LNCAP (cell line): ENCODE data around the gene ALG2.

Experiments used
- TF ChIP-seq, protein P1 (sequence below): fragments of 450-650 bp; IDR thresholded peaks from 2 replicates; pipeline ENCODE4 v1.5.1; 2017; ENCODE audit warnings: mild to moderate bottlenecking

Gene ALG2

DNA sequence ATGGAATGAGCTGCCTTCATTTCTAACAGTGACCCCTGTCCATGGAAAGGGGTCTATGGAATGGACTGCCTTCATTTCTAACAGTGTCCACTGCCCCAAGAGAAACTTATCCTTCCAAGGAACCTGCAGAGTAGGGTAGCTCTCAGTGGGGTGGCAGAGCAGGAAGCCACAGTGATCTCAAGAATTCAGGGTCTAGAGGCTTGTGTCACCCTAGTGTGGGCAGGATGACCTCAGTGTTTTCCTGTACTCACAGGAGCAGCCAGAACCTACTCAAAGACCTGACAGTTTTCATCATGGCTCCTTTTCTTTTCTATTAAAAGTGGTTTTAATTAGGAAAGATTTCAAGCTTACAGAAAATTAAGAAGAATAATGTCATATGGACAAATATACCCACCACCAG, 27.9 kb upstream of the ALG2 start:
- TF ChIP-seq, protein P1, sequence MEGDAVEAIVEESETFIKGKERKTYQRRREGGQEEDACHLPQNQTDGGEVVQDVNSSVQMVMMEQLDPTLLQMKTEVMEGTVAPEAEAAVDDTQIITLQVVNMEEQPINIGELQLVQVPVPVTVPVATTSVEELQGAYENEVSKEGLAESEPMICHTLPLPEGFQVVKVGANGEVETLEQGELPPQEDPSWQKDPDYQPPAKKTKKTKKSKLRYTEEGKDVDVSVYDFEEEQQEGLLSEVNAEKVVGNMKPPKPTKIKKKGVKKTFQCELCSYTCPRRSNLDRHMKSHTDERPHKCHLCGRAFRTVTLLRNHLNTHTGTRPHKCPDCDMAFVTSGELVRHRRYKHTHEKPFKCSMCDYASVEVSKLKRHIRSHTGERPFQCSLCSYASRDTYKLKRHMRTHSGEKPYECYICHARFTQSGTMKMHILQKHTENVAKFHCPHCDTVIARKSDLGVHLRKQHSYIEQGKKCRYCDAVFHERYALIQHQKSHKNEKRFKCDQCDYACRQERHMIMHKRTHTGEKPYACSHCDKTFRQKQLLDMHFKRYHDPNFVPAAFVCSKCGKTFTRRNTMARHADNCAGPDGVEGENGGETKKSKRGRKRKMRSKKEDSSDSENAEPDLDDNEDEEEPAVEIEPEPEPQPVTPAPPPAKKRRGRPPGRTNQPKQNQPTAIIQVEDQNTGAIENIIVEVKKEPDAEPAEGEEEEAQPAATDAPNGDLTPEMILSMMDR: no peak

DNA sequence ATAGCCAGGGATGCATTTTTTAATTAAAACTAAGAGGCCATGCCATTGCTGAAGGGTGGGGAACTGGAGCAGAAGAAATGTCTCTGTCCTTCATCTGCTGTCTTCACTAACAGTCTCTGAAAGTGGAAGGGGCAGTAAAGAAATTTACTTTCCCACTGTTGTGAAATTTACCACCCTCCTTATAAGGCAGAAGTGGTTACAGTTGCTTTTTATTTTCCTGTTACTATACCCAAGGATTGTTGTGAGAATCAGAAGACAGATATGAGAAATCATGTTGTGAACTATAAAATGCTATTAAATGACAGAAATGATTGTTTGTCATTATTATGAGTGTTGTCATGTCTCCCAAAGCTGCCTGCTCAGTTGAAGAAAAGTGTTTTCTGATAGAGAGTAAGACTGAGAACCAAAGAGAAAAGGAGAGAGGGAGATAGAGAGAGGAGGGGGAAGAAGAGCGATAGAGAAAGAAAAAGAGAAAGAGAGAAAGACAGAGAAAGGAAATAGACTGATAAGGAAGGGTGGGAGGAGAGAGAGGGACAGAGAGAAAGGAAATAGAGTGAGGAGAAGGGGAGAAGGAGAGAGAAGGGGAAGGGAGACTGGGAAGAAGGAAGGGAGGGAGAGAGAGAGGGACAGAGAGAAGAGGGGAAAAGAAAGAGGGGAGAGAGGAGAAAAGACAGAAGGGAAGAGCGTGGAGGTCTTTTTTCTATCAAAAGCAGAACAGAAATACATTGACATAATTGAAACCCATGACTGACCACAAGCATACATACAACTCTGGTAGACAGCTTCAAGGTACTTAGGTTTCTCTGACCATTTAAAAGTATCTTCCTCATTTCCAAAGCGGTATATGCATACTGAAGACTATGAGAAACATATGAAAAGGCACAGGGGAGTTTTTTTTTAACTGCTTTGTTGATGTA, 22.9 kb upstream of the ALG2 start:
- TF ChIP-seq, protein P1: no peak

DNA sequence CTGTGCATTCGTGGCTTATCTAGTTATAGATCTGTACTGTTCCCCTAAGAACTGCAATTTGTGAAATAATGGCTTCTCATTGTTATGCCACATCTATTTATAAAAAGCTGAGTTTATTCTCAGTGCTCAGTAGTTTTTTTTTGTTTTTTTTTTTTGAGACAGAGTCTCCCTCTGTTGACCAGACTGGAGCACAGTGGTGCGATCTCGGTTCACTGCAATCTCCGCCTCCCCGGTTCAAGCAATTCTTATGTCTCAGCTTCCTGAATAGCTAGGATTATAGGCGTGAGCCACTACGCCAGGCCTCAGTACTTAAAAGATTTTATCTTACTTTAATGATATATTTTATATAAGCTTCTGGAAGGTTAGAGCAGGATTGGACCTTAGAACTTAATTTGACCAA, 19.4 kb upstream of the ALG2 start:
- TF ChIP-seq, protein P1: no peak

DNA sequence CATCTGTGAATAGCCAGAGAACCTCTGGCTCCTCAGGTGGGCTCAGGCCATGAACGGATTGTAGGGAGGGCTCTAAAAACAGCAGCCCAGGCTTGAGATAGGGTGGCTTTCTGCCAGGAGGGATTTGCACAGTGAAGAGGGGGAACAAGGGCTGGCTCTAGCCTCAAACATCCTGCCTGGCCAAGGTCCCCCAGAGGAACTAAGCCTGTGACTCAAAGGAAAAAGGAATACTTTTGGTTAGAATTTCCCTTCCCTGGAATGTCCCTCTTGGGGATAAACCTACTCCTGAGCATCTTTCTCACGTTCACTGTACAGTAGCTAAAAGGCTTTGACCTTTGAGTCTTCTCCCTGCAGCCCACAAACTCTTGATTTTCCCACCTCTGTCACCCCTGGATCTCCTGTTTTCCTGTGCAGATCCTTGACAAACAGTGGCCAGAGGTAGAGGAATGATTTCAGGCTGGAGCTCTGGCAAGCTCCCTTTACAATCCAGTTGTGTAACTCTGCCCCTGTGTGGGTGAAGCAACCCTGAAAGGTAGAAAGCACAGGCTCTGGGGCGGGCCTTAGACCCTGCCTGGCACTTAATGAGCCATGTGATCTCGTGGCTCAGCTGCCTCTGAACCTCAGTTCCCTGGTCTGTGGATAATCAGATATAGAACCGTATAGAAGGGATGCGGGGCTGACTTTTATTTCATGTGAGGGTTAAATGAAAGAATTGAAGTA, 17.8 kb upstream of the ALG2 start:
- TF ChIP-seq, protein P1: no peak

DNA sequence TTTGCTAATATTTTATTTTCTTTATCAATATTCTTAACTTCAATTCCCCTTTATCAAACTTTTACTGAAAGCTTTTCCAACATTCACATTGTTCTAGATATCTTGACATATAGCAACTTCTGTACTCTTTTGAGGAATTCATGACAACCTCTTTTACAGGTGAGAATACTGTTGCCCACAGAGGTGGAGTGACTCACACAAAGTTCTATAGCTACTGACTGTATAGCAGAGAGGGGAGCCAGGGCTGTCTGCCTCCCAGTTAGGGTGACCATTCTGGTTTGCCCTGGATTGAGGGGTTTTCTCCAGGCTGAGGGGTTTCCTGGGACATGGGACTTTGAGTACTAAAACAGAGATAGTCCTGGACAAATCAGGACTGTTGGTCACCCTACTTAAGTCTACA, 16.6 kb upstream of the ALG2 start:
- TF ChIP-seq, protein P1: no peak

DNA sequence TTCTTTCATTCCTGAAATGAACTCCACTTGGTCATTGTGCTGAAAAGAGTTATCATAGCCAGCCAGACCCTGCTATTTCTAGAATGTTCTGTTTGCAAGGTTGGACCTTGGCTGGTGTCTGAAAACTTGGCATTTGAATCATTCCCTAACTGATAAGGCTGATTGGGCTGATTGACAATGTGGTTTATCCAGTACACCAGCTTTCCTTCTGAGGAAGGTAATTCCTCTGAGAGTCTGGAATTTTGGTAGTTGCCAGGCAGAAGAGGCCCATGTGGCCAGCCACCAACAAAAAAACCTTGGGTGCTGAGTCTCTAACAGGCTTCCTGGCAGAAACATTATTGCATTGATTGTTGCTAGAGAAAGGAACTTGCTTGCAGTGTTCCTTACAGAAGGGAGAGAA, 15.6 kb upstream of the ALG2 start:
- TF ChIP-seq, protein P1: no peak

DNA sequence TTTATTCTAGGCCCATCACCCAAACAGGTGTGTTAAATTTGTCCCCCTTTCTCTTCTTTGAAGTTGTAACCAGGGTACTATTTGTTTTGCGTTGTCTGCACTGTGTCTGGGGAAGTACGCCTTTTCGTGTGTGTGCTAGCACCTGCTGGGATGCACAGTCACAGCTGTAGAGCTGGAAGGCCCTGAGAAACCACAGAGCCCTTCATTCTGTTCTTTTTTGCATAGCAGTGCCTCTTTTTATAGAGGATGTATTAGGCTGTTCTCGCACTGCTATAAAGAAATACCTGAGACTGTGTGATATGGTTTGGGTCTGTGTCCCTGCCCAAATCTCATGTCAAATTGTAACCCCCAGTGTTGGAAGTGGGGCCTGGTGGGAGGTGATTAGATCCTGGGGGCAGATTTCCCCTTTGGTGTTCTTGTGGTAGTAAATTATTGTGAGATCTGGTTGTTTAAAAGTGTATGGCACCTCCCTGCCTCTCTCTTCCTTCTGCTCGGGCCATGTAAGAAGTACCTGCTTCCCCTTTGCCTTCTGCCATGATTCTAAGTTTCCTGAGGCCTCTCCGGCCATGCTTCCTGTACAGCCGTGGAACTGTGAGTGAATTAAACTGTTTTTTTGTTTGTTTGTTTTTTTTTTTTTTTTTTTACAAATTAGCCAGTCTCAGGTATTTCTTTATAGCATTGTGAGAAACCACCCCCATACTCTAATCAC, 14.3 kb upstream of the ALG2 start:
- TF ChIP-seq, protein P1: no peak
